GM23338 (cell line): ENCODE results near the gene CFAP410. TPM values are rescaled to one million over a fixed set of nuclear protein-coding genes. Genes with fewer than 3 reads are reported as not detected.

Experiments used
- ATAC-seq: fragments of 200-7000 bp; cut with Tn5 transposase; 3 replicates; pipeline ENCODE4 v1.9.1; 2020
- DNase-seq: peaks from one replicate; pipeline ENCODE4 v3.0.0-alpha.2; 2015; ENCODE audit warnings: low spot score
- H2AFZ ChIP-seq: fragments of 200-600 bp; sonication (generic); 2 replicates; pipeline ENCODE4 v1.8.0; 2016; ENCODE audit warnings: antibody characterized with exemption, mild to moderate bottlenecking, moderate library complexity
- H3F3A ChIP-seq: fragments of 200-600 bp; sonication (generic); replicated peaks from 2 replicates; pipeline ENCODE4 v1.8.0; 2017; ENCODE audit warnings: antibody characterized with exemption, mixed run types, low read depth
- H3K27ac ChIP-seq: fragments of 200-600 bp; sonication (generic); 2 replicates; pipeline ENCODE4 v1.6.1; 2016; ENCODE audit warnings: low read depth
- H3K27me3 ChIP-seq: fragments of 200-600 bp; sonication (generic); 2 replicates; pipeline ENCODE4 v1.8.0; 2016; ENCODE audit warnings: mild to moderate bottlenecking, mixed run types, moderate library complexity; ENCODE audit not compliant: insufficient read depth
- H3K36me3 ChIP-seq: fragments of 200-600 bp; sonication (generic); 2 replicates; pipeline ENCODE4 v1.8.0; 2016; ENCODE audit warnings: mild to moderate bottlenecking; ENCODE audit not compliant: insufficient read depth
- H3K4me1 ChIP-seq: fragments of 200-600 bp; sonication (generic); 2 replicates; pipeline ENCODE4 v1.8.0; 2016; ENCODE audit warnings: mild to moderate bottlenecking, moderate library complexity; ENCODE audit not compliant: insufficient read depth
- H3K4me2 ChIP-seq: fragments of 200-600 bp; sonication (generic); 2 replicates; pipeline ENCODE4 v1.7.1; 2017; ENCODE audit warnings: mixed run types
- H3K4me3 ChIP-seq: fragments of 200-600 bp; sonication (generic); 2 replicates; pipeline ENCODE4 v1.6.1; 2016; ENCODE audit warnings: mixed run types
- H3K79me2 ChIP-seq: fragments of 200-600 bp; sonication (generic); replicated peaks from 2 replicates; pipeline ENCODE4 v1.8.0; 2017; ENCODE audit warnings: mild to moderate bottlenecking; ENCODE audit not compliant: insufficient read depth
- H3K9me2 ChIP-seq: fragments of 200-600 bp; sonication (generic); 2 replicates; pipeline ENCODE4 v1.8.0; 2017; ENCODE audit not compliant: insufficient read depth
- H4K20me1 ChIP-seq: fragments of 200-600 bp; sonication (generic); replicated peaks from 2 replicates; pipeline ENCODE4 v1.8.0; 2017; ENCODE audit warnings: mild to moderate bottlenecking; ENCODE audit not compliant: insufficient read depth
- H3K27ac Mint-ChIP-seq: 2 replicates; pipeline ENCODE4 v1.8.0; 2020; ENCODE audit warnings: inconsistent platforms, mild to moderate bottlenecking, moderate library complexity, mixed read lengths
- H3K27me3 Mint-ChIP-seq: 3 replicates; pipeline ENCODE4 v1.8.0; 2022; ENCODE audit warnings: low read depth, mild to moderate bottlenecking, moderate library complexity, mixed read lengths, inconsistent platforms; ENCODE audit not compliant: insufficient read depth, poor library complexity
- H3K36me3 Mint-ChIP-seq: 3 replicates; pipeline ENCODE4 v1.8.0; 2021; ENCODE audit warnings: low read depth, mild to moderate bottlenecking, inconsistent platforms, moderate library complexity, mixed read lengths
- H3K4me1 Mint-ChIP-seq: 3 replicates; pipeline ENCODE4 v1.8.0; 2020; ENCODE audit warnings: mild to moderate bottlenecking, inconsistent platforms, mixed read lengths
- H3K4me3 Mint-ChIP-seq: 3 replicates; pipeline ENCODE4 v1.8.0; 2021; ENCODE audit warnings: moderate library complexity, mild to moderate bottlenecking, inconsistent platforms, mixed read lengths
- H3K9me3 Mint-ChIP-seq: 3 replicates; pipeline ENCODE4 v1.8.0; 2020; ENCODE audit warnings: moderate library complexity, mild to moderate bottlenecking, inconsistent platforms, mixed read lengths
- CREB1 ChIP-seq: fragments of 250-450 bp; sonication (Bioruptor Pico); IDR thresholded peaks from 2 replicates; pipeline ENCODE4 v1.5.0; 2020; ENCODE audit warnings: low read depth, mild to moderate bottlenecking, moderate library complexity
- CTCF ChIP-seq, 2 experiments: fragments of 200-600 bp in 1 of 2; sonication (generic) in 1 of 2; conservative IDR thresholded peaks; 2 replicates each; pipeline versions ENCODE4 v1.5.1 to v1.6.1; 2016 to 2017; ENCODE audit warnings: antibody characterized with exemption in 2 of 2, low read depth in 2 of 2, mild to moderate bottlenecking in 2 of 2, moderate library complexity in 1 of 2
- ETS1 ChIP-seq: IDR thresholded peaks from 2 replicates; pipeline ENCODE4 v1.6.1; 2016; ENCODE audit warnings: antibody characterized with exemption
- EZH2 ChIP-seq: fragments of 200-600 bp; sonication (generic); IDR thresholded peaks from one replicate; pipeline ENCODE4 v1.8.0; 2017; ENCODE audit warnings: antibody characterized with exemption, mild to moderate bottlenecking, low read depth; ENCODE audit not compliant: unreplicated experiment
- EZH2phosphoT487 ChIP-seq: fragments of 200-600 bp; sonication (generic); IDR thresholded peaks from one replicate; pipeline ENCODE4 v1.8.1; 2018; ENCODE audit warnings: antibody characterized with exemption; ENCODE audit not compliant: unreplicated experiment
- JUNB ChIP-seq: IDR thresholded peaks from one replicate; pipeline ENCODE4 v1.6.1; 2016; ENCODE audit warnings: antibody characterized with exemption; ENCODE audit not compliant: unreplicated experiment
- NANOG ChIP-seq: IDR thresholded peaks from 2 replicates; pipeline ENCODE4 v1.6.1; 2016; ENCODE audit warnings: antibody characterized with exemption, borderline replicate concordance
- POLR2AphosphoS5 ChIP-seq: IDR thresholded peaks from 2 replicates; pipeline ENCODE4 v1.6.1; 2016; ENCODE audit warnings: antibody characterized with exemption, low read depth
- REST ChIP-seq: IDR thresholded peaks from one replicate; pipeline ENCODE4 v1.6.1; 2018; ENCODE audit warnings: antibody characterized with exemption; ENCODE audit not compliant: unreplicated experiment
- STAT1 ChIP-seq: IDR thresholded peaks from one replicate; pipeline ENCODE4 v1.6.1; 2016; ENCODE audit warnings: antibody characterized with exemption; ENCODE audit not compliant: unreplicated experiment
- ZNF114 ChIP-seq: fragments of 250-450 bp; sonication (Bioruptor Pico); IDR thresholded peaks from 2 replicates; pipeline ENCODE4 v1.5.0; 2020; ENCODE audit warnings: mild to moderate bottlenecking, moderate library complexity
- ZNF331 ChIP-seq: fragments of 250-450 bp; sonication (Bioruptor Pico); IDR thresholded peaks from 2 replicates; pipeline ENCODE4 v1.5.0; 2020; ENCODE audit warnings: low read depth, mild to moderate bottlenecking, moderate library complexity
- ZNF462 ChIP-seq: fragments of 250-450 bp; sonication (Bioruptor Pico); IDR thresholded peaks from 2 replicates; pipeline ENCODE4 v1.5.0; 2020; ENCODE audit warnings: mild to moderate bottlenecking, moderate library complexity
- polyA plus RNA-seq: library from polyadenylated mRNA; unstranded; fragments of >200 nt; fragmentation: Nextera tagmentation; extraction: Ambion mirVana; gene quantifications from 2 replicates; pipeline ENCODE4 v1.2.1, GENCODE V29; 2016
- total RNA-seq: library from RNA; depleted of rRNA; stranded (reverse); fragments of >200 nt; shearing (Covaris generic); gene quantifications from 2 replicates; pipeline ENCODE4 v1.2.3, GENCODE V29; 2014

Gene CFAP410
- total and polyA plus RNA-seq, 2 experiments from 2014 or later: 11.0 to 24.0 TPM

- peaks cover 6% of the 10 kb centered on the region for H3K36me3 Mint-ChIP-seq
- Histone ChIP-seq H4K20me1 (no peaks in the 10 kb centered on the region), H3K4me2 (no peak overlapping the region), H3K4me1 (no peaks in the 10 kb centered on the region), H3K27me3 (no peaks in the 10 kb centered on the region), H3K36me3 (no peaks in the 10 kb centered on the region), H2AFZ (no peak overlapping the region), H3K27ac (no peak overlapping the region), H3K79me2 (no peaks in the 10 kb centered on the region), H3F3A (no peaks in the 10 kb centered on the region), H3K4me3 (no peak overlapping the region), H3K9me2 (no peaks in the 10 kb centered on the region)
- H3K4me3 Mint-ChIP-seq: no peak overlapping the region
- DNase-seq (no peak), ATAC-seq (peak; percentile 45)
- no peaks in the 10 kb centered on the region for H3K9me3 Mint-ChIP-seq
- H3K4me1 Mint-ChIP-seq: no peaks in the 10 kb centered on the region
- no peak overlapping the region; the same call in 1 of the 2 replicates for H3K27ac Mint-ChIP-seq
- peaks cover 1% of the 10 kb centered on the region for H3K27me3 Mint-ChIP-seq
- no peak for TF ChIP-seq ZNF331 (CRISPR knock-in tag)
- TF ChIP-seq REST: no peak
- no peak for TF ChIP-seq CTCF (conservative IDR thresholded peaks at IDR 0.05; ENCODE audit: low read depth in 2 of 2)
- no peak for TF ChIP-seq STAT1
- TF ChIP-seq ETS1: no peak
- no peak for TF ChIP-seq EZH2
- TF ChIP-seq JUNB: no peak
- no peak for TF ChIP-seq NANOG
- no peak for TF ChIP-seq ZNF462
- TF ChIP-seq EZH2phosphoT487: no peak
- TF ChIP-seq CREB1: no peak
- no peak for TF ChIP-seq ZNF114
- no peak for TF ChIP-seq POLR2AphosphoS5
Measured at GRCh38 chr21:44315691-44316203, 23.4 kb downstream of the CFAP410 start.
